GM18511 (cell line): ENCODE results near the gene THBS4.
"Not testable (repeated sequence)": the region's sequence is repeated elsewhere in the genome, so short reads cannot be mapped to it uniquely, and the experiment has no call there.

Experiments used
- ATAC-seq: cut with Tn5 transposase; IDR thresholded peaks from one replicate; pipeline ENCODE4 v1.9.1; 2021; ENCODE audit warnings: mild to moderate bottlenecking, moderate library complexity; ENCODE audit not compliant: unreplicated experiment

The THBS4 gene

GRCh38 chr5:80111376-80111990, 76.3 kb downstream of the THBS4 start:
- ATAC-seq, result not testable (repeated sequence)

GRCh38 chr5:80114860-80115259, 79.7 kb downstream of the THBS4 start:
- no peak for ATAC-seq

- no peak for ATAC-seq
Observed at GRCh38 chr5:80116000-80116399, 80.9 kb downstream of the THBS4 start.

GRCh38 chr5:80116465-80116864, 81.3 kb downstream of the THBS4 start:
- ATAC-seq, result no peak

- no peak for ATAC-seq
Observed at GRCh38 chr5:80117446-80117845, 82.3 kb downstream of the THBS4 start.

GRCh38 chr5:80119372-80119771, 84.2 kb downstream of the THBS4 start:
- no peak for ATAC-seq

- ATAC-seq, result no peak
Observed at GRCh38 chr5:80122579-80122978, 87.4 kb downstream of the THBS4 start.

- no peak for ATAC-seq
Observed at GRCh38 chr5:80124121-80124918, 89.2 kb downstream of the THBS4 start.

GRCh38 chr5:80125022-80125961, 90.1 kb downstream of the THBS4 start:
- ATAC-seq, result peak; percentile 86

- ATAC-seq, result peak; percentile 72
Observed at GRCh38 chr5:80125962-80126480, 90.9 kb downstream of the THBS4 start.

- no peak for ATAC-seq
Observed at GRCh38 chr5:80127116-80127552, 92.0 kb downstream of the THBS4 start.

- no peak for ATAC-seq
Observed at GRCh38 chr5:80128141-80128540, 93.0 kb downstream of the THBS4 start.

- no peak for ATAC-seq
Observed at GRCh38 chr5:80129146-80129545, 94.0 kb downstream of the THBS4 start.
